Measurements from ENCODE around the gene RCCD1. TPM values are rescaled to one million over a fixed set of nuclear protein-coding genes. Genes with fewer than 3 reads are reported as not detected.
A peak's percentile ranks its signal among the peaks of the same experiment; 100 is the strongest.

RCCD1 gene
- total and polyA plus RNA-seq, 9 of the 15 experiments (the other 6 are each of a cell fraction or from before 2014, with no cell fraction given): 11.1 to 51.4 (median 24.7) TPM

GRCh38 chr15:90994417-90995311 is 40.0 kb downstream of the RCCD1 start, which contains the start of gene PRC1 (continued):
- TF ChIP-seq, protein P1, sequence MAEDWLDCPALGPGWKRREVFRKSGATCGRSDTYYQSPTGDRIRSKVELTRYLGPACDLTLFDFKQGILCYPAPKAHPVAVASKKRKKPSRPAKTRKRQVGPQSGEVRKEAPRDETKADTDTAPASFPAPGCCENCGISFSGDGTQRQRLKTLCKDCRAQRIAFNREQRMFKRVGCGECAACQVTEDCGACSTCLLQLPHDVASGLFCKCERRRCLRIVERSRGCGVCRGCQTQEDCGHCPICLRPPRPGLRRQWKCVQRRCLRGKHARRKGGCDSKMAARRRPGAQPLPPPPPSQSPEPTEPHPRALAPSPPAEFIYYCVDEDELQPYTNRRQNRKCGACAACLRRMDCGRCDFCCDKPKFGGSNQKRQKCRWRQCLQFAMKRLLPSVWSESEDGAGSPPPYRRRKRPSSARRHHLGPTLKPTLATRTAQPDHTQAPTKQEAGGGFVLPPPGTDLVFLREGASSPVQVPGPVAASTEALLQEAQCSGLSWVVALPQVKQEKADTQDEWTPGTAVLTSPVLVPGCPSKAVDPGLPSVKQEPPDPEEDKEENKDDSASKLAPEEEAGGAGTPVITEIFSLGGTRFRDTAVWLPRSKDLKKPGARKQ (CRISPR knock-in tag; IDR thresholded peaks at IDR 0.05): no peak
- TF ChIP-seq SAP30 (IDR thresholded peaks at IDR 0.05; ENCODE audit: borderline replicate concordance, insufficient read depth, low read depth, low read length, poor library complexity, severe bottlenecking) (peak; percentile 68), TEAD1 (CRISPR knock-in tag; IDR thresholded peaks at IDR 0.05) (peak in 1 of 2 experiments; percentile 85; a peak in 2 of 4 replicates), SMAD2 (IDR thresholded peaks at IDR 0.05; ENCODE audit: low read depth, low read length) (no peak), ZFP30 (CRISPR knock-in tag; IDR thresholded peaks at IDR 0.05; ENCODE audit: borderline replicate concordance) (no peak), IRF9 (tag; IDR thresholded peaks at IDR 0.05) (no peak), SNIP1 (IDR thresholded peaks at IDR 0.05; ENCODE audit: low read depth) (no peak), KLF16 (IDR thresholded peaks at IDR 0.05) (no peak), ZNF395 (CRISPR knock-in tag; IDR thresholded peaks at IDR 0.05) (no peak; the same call in 1 of the 2 replicates), CSDE1 (IDR thresholded peaks at IDR 0.05) (peak in 1 of 2 experiments; percentile 13; a peak in 1 of 4 replicates), ZNF174 (CRISPR knock-in tag; IDR thresholded peaks at IDR 0.05) (no peak), ZNF384 (IDR thresholded peaks at IDR 0.05; ENCODE audit: low read depth, low read length) (0 out of 2 replicates have a peak, but pooled peaks have one; percentile 5), ETV6 (IDR thresholded peaks at IDR 0.05; ENCODE audit: borderline replicate concordance in 1 of 2, low read depth in 2 of 2, low read length in 1 of 2) (no peak), ETV6 (CRISPR knock-in tag; IDR thresholded peaks at IDR 0.05; ENCODE audit: borderline replicate concordance) (peak; percentile 37; the same call in 1 of the 2 replicates), ZEB2 (IDR thresholded peaks at IDR 0.05) (0 out of 2 replicates have a peak, but pooled peaks have one; percentile 35), USF1 (CRISPR knock-in tag; IDR thresholded peaks at IDR 0.05) (peak; percentile 58), FOXP1 (CRISPR knock-in tag; IDR thresholded peaks at IDR 0.05) (peak; percentile 94), BRF1 (IDR thresholded peaks at IDR 0.05; ENCODE audit: borderline replicate concordance, extremely low read depth, insufficient read length) (no peak), SMC3 (conservative IDR thresholded peaks at IDR 0.05; ENCODE audit: insufficient read depth, low read depth, low read length) (no peak), RB1 (IDR thresholded peaks at IDR 0.05; ENCODE audit: low read depth) (peak; percentile 82; the same call in 1 of the 2 replicates), TRIM28 (IDR thresholded peaks at IDR 0.05) (no peak), ARHGAP35 (IDR thresholded peaks at IDR 0.05; ENCODE audit: partially characterized antibody) (no peak), ZNF146 (CRISPR knock-in tag; IDR thresholded peaks at IDR 0.05; ENCODE audit: unreplicated experiment) (no peak), POLR2H (tag; IDR thresholded peaks at IDR 0.05; ENCODE audit: low read depth) (peak; percentile 92)

Data from K562 (cell line).